DND-41 (cell line): ENCODE results near the gene ZNF536.
"Not testable (repeated sequence)": the region's sequence is repeated elsewhere in the genome, so short reads cannot be mapped to it uniquely, and the experiment has no call there.

Experiments
- ATAC-seq: fragments of 200-7000 bp; cut with Tn5 transposase; 3 replicates; pipeline ENCODE4 v1.9.1; 2021; ENCODE audit warnings: low read depth; ENCODE audit not compliant: insufficient read depth
- DNase-seq: peaks from one replicate; pipeline ENCODE4 v3.0.0-alpha.2; 2020
- H2AFZ ChIP-seq: 2 replicates; pipeline ENCODE4 v1.6.0; 2012; ENCODE audit warnings: low read depth, low read length
- H3K27ac ChIP-seq: 2 replicates; pipeline ENCODE4 v1.5.1; 2012; ENCODE audit warnings: low read length, inconsistent platforms
- H3K27me3 ChIP-seq: fragments of 200-600 bp; sonication (generic); 2 replicates; pipeline ENCODE4 v1.6.0; 2012; ENCODE audit warnings: low read length, mild to moderate bottlenecking, inconsistent platforms; ENCODE audit not compliant: insufficient read depth, poor library complexity
- H3K36me3 ChIP-seq: 2 replicates; pipeline ENCODE4 v1.5.1; 2012; ENCODE audit warnings: low read length, inconsistent platforms; ENCODE audit not compliant: insufficient read depth
- H3K4me1 ChIP-seq: 2 replicates; pipeline ENCODE4 v1.5.1; 2012; ENCODE audit warnings: mild to moderate bottlenecking, low read length; ENCODE audit not compliant: insufficient read depth
- H3K4me2 ChIP-seq: 2 replicates; pipeline ENCODE4 v1.6.0; 2012; ENCODE audit warnings: mild to moderate bottlenecking, moderate library complexity, low read length, inconsistent platforms; ENCODE audit not compliant: insufficient read depth
- H3K4me3 ChIP-seq, 2 experiments: fragments of 200-600 bp in 1 of 2; shearing (Covaris generic) in 1 of 2; 2 replicates each; pipeline ENCODE4 v1.5.1; 2012 to 2016; ENCODE audit warnings: inconsistent platforms in 2 of 2, low read length in 2 of 2, mild to moderate bottlenecking in 2 of 2, low read depth in 1 of 2, moderate library complexity in 1 of 2
- H3K79me2 ChIP-seq: 2 replicates; pipeline ENCODE4 v1.6.0; 2012; ENCODE audit warnings: low read length, inconsistent platforms; ENCODE audit not compliant: insufficient read depth
- H3K9ac ChIP-seq: 2 replicates; pipeline ENCODE4 v1.6.0; 2012; ENCODE audit warnings: low read depth, mild to moderate bottlenecking, inconsistent platforms, low read length, moderate library complexity
- H3K9me3 ChIP-seq: 2 replicates; pipeline ENCODE4 v1.5.1; 2012; ENCODE audit warnings: low read length, moderate library complexity, mild to moderate bottlenecking, inconsistent platforms; ENCODE audit not compliant: insufficient read depth, severe bottlenecking
- H4K20me1 ChIP-seq: 2 replicates; pipeline ENCODE4 v1.6.0; 2012; ENCODE audit warnings: low read length; ENCODE audit not compliant: insufficient read depth
- EZH2 ChIP-seq: IDR thresholded peaks from 3 replicates; pipeline ENCODE4 v1.6.1; 2012; ENCODE audit warnings: borderline replicate concordance, low read depth, mild to moderate bottlenecking, moderate library complexity, low read length, inconsistent platforms; ENCODE audit not compliant: severe bottlenecking
- TF ChIP-seq, protein P1 (sequence below): IDR thresholded peaks from 2 replicates; pipeline ENCODE4 v1.5.1; 2012; ENCODE audit warnings: borderline replicate concordance, low read length, moderate library complexity, mild to moderate bottlenecking; ENCODE audit not compliant: poor library complexity, severe bottlenecking; ENCODE audit errors: extremely low read depth

Gene ZNF536

DNA sequence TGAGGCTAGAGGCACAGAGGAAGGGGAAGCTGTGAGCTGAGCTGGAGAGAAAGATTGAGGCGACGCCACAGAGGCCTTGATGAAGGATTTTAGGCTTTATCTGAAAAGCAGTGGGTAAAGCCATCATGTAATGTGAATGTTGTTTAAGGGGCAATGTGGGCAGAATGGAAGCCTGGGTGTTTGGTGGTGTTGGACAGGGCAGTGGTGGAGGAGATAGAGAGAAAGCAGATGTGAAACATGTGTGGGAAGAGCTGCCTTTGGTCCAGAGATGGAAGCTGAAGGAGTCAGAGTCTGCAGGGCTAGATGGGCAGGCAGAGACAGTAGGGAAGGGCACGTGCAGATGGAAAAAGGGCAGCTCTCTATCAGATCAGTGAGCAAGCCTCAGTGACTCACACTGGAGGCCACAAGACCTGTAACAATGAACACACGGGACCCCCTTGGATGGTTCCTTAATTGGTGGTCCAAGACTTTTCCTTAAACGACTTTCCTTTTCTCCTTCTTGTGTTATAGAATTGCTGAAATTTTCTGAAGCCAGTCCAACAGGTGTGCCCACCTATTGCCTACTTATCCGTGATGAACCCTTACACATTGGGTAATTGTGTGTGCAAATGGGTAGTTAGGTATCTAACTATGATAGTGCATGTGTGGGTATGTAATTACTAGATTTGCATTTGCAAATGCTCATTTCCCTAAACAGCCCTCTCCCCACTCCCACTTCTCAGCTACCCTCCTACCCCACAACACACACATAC, 21.7 kb downstream of the ZNF536 start:
- Histone ChIP-seq H4K20me1 (no peaks in the 10 kb centered on the region), H3K9ac (no peak overlapping the region), H3K27ac (no peak overlapping the region), H3K36me3 (no peaks in the 10 kb centered on the region), H3K4me1 (no peaks in the 10 kb centered on the region), H3K9me3 (no peaks in the 10 kb centered on the region), H3K4me3 (no peak overlapping the region), H3K79me2 (no peaks in the 10 kb centered on the region), H3K4me2 (no peak overlapping the region), H3K27me3 (no peaks in the 10 kb centered on the region), H2AFZ (no peak overlapping the region)
- TF ChIP-seq, protein P1, sequence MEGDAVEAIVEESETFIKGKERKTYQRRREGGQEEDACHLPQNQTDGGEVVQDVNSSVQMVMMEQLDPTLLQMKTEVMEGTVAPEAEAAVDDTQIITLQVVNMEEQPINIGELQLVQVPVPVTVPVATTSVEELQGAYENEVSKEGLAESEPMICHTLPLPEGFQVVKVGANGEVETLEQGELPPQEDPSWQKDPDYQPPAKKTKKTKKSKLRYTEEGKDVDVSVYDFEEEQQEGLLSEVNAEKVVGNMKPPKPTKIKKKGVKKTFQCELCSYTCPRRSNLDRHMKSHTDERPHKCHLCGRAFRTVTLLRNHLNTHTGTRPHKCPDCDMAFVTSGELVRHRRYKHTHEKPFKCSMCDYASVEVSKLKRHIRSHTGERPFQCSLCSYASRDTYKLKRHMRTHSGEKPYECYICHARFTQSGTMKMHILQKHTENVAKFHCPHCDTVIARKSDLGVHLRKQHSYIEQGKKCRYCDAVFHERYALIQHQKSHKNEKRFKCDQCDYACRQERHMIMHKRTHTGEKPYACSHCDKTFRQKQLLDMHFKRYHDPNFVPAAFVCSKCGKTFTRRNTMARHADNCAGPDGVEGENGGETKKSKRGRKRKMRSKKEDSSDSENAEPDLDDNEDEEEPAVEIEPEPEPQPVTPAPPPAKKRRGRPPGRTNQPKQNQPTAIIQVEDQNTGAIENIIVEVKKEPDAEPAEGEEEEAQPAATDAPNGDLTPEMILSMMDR = no peak
- no peak for TF ChIP-seq EZH2
- DNase-seq (no peak), ATAC-seq (no peak)

DNA sequence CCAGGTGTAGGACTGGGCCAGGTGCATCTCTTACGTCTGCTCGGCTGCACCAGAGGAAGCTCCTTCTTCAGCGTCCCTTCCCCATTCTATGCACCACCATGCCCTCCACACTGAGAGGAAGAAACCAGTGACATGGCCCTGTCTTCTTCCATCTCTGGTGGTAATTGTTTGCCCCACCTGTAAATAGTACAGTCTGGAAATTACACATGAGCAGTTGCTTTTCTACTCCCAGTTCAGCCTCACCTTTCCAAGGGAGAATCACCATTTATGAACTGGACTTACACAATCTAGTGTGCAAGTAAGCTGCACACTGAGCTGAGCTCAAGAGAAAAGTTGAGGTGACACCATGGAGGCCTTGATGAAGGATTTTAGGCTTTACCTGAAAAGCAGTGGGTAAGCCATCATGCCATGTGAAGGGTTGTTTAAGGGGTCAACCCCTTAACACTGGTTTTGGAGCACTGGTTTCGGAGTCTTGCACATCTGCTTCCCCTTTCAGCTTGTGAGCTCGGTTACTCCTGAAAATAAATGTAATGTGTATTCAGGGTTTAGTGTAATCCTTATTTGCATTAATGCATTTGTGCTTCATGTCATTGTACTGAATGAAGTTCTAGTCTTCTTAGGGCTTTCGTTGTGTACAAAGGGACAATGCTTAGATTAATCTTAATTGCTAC, 22.4 kb downstream of the ZNF536 start:
- DNase-seq (no peak), ATAC-seq (no peak)
- Histone ChIP-seq H2AFZ (no peak overlapping the region), H3K9me3 (no peaks in the 10 kb centered on the region), H3K4me1 (no peaks in the 10 kb centered on the region), H3K4me2 (no peak overlapping the region), H4K20me1 (no peaks in the 10 kb centered on the region), H3K4me3 (no peak overlapping the region), H3K9ac (no peak overlapping the region), H3K27me3 (no peaks in the 10 kb centered on the region), H3K79me2 (no peaks in the 10 kb centered on the region), H3K36me3 (no peaks in the 10 kb centered on the region), H3K27ac (no peak overlapping the region)
- TF ChIP-seq, protein P1 = no peak
- no peak for TF ChIP-seq EZH2

DNA sequence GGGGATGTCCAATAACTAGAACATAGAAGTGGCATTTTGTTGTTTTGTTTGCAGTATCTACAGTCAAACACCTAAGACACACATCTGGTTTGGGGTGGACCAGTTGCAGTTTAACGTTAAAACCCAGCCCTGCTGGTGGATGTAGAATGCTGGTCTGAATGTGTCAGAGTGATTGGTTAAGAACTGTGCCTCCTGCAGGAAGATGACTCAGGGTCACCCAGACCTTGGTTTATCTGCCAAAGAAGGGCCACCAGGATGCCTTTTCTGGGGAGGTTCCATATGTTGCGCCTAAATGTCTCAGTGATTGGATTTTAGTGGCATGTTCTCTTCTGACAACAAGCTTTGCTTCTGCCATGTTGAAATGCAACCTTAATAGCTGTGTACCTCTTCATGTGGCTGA, 23.1 kb downstream of the ZNF536 start:
- H4K20me1 ChIP-seq = no peaks in the 10 kb centered on the region
- no peak overlapping the region for H3K27ac ChIP-seq
- no peaks in the 10 kb centered on the region for H3K4me1 ChIP-seq
- no peaks in the 10 kb centered on the region for H3K36me3 ChIP-seq
- no peak overlapping the region for H2AFZ ChIP-seq
- DNase-seq = no peak
- ATAC-seq = no peak
- no peaks in the 10 kb centered on the region for H3K27me3 ChIP-seq
- H3K4me2 ChIP-seq = no peak overlapping the region
- H3K4me3 ChIP-seq = no peak overlapping the region
- no peaks in the 10 kb centered on the region for H3K9me3 ChIP-seq
- TF ChIP-seq EZH2 = no peak
- TF ChIP-seq, protein P1 = no peak
- H3K9ac ChIP-seq = no peak overlapping the region
- no peaks in the 10 kb centered on the region for H3K79me2 ChIP-seq

DNA sequence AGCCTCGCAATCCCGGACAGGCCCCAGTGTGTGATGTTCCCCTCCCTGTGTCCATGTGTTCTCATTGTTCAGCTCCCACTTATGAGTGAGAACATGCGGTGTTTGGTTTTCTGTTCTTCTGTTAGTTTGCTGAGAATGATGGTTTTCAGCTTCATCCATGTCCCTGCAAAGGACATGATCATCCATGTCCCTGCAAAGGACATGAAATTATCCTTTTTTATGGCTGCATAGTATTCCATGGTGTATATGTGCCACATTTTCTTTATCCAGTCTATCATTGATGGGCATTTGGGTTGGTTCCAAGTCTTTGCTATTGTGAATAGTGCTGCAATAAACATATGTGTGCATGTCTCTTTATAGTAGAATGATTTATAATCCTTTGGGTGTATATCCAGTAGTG, 26.4 kb downstream of the ZNF536 start:
- not testable (repeated sequence) for H3K79me2 ChIP-seq, H3K27ac ChIP-seq, H3K9ac ChIP-seq, ATAC-seq, H3K4me1 ChIP-seq, H4K20me1 ChIP-seq, DNase-seq, H3K4me3 ChIP-seq, H3K4me2 ChIP-seq, H3K36me3 ChIP-seq, H3K27me3 ChIP-seq, H2AFZ ChIP-seq, H3K9me3 ChIP-seq
